Measurements from ENCODE around the gene CAMTA1.

The CAMTA1 gene

DNA sequence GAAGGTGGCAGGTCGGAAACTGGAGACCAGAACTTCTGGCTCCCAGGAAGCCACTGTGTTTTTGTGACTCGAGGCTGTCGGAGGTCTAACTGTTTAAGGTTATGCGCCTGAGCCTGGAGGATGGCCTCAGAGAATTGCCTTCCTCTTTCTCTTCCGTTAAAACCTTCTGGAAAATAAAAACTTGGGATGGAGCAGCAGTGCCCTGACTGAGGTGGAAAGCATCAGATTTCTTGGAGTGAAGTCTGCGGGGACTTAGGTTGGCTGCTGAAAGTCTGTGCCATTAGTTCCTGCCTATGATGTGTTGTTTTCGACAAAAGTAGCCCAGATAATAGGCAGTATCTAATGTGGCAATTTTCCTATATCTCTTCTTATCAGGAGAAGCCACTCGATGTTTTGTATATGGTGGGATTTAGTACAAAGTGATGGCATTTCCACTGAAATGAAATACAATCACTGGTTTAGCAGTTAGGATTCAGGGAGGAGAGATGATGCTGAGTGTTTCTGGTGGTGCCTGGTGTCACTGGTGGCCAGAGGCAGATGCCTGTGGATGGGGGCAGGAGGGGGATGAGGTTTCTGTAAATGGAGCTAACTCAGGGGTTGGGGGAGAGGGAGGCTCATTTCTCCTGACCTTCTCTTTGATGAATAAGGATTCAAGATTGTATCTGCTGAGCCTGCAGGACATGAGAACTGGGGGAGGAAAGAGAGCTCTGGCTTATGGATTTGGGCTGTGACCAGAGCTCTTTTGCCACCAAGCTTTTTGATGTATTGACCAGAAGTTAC is 150.8 kb downstream of the CAMTA1 start:
- DNase-seq = no peak

DNA sequence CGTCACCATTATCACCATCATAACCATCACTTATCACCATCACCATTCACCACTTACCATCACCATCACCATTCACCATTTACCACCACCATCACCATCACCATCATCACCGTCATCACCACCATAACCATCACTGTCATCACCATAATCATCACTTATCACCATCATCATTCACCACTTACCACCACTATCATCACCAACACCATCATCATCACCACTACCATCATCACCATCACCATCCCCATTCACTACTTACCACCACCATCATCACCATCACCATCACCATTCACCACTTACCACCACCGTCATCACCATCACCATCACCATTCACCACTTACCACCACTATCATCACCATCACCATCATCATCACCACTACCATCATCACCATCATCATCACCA is 151.8 kb downstream of the CAMTA1 start:
- DNase-seq = no peak

DNA sequence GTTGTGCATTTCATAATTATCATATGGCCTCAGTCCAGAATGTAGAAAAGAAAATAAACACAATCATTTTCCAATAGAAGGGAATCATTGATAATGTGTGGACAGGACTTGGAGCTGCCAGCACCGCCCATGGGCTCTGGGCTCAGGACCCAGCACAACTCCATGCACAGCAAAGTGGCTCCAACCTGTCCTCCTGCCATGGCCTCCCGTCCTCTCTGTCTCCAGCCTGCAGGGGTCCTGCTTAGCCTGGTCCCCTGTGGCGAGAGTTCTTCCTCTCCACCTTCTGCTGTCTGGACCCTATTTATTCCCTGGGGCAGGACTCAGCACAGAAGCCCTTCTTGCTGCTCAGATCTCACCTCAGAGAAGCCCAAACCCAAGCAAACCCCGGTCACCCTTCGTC is 154.1 kb downstream of the CAMTA1 start:
- no peak for DNase-seq

DNA sequence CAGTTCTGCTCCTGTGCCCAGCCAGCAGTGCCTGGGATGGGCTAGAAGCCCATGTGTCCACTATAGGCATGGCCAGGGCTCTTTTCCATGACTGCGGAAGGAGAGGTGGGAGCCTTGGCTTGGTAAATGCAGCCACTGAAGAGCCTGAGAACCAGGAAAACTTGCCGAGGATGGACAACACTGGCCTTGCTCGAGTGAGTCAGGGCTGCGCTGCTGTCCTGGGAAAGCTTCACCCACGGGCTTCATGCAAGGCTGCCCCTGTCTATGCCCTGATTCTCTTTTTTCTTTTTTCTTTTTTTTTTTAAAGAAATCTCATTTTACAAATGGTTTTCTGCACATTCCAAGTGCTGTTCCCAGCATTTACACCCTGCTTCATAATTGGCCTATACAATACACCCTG is 156.5 kb downstream of the CAMTA1 start:
- no peak for DNase-seq

DNA sequence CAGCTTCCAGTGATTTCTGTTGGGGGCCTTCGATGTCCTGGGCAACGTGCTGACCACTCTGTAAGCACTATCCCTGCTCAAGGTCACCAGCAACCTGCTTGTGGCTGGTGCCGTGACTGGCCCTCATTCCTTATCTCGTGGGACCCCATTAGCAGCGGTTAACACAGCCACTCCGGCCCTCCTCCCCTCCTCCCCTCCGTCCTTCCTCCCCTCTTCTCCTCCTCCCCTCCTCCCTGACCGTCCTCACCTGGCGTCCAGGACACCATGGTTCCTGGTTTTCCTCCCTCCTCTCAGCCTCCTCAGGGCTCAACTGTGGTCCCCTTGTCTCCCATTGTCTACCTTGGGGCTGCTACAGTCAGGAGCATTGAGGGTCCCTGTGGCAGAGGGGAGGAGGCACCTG is 157.7 kb downstream of the CAMTA1 start:
- no peak for DNase-seq

DNA sequence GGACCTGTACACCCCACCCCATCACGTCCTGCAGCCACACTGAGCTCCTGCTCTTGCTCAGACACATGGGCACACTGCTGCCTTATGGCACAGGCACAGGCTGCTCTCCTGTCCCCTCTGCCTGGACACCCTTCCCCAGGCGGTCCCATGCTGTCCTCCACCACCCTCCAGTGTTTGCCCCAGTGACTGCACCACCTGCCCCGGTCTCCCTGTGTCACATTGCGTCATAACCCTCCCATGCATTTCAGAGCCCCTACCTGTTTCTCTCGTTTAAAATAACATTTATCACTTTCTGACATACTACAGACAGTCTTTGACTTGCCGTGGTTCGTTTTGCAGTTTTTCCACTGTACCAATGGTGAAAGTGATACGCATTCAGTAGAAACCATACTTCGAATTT is 159.2 kb downstream of the CAMTA1 start:
- no peak for DNase-seq

DNA sequence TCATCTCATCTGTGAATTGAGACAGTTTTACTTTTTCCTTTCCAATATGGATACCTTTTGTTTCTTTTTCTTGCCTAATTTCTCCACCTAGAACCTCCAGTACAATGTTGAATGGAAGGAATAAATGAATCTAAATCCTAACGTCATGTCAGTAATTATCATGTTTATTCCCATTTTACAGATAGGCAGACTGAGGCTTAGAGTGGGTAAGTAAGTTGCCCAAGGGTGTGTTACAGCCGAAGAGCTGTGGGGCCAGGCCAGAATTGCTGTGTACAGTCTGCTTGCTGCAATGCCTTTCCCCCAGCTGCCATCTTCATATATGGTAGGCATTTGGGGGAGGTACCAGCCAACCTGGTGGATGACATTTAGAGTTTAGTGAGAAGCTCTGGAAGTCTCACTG is 162.7 kb downstream of the CAMTA1 start:
- DNase-seq = no peak

DNA sequence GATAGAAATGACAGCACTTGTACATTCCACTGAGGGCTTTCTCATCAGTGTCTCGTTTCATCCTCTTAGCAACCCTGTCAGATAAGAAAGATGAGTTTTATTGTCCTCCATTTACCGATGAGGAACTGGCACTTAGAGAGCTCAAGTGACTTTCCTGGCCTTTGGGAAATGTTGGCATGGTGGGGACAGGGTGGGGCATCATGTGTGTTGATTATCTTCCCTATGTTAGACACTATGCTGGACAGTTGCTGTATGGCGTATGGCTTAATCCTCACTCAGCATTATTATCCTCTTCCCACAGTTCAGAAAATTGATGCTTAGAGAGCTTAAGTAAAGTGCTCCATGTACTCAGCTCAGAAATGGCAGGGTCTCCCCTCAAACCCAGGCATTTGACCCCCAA is 163.2 kb downstream of the CAMTA1 start:
- DNase-seq = no peak

DNA sequence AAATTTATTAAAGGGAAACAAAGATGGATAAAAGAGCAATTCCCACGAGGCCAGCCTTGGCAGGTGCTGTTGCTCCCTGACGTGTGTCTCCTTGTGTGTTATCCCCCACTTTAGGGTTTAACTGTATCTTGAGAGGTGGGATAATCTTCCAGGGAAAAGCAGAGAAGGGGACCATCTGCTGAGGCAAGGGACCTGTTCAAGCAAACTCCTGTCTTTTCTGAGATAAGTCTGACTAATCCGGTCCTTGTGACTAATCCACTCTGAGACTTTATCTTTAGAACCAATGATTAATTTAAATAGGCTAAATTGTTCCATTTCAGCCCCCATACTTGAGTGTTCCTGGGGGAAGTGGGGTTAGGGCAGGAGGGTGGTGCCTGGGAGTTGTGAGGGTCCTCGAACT is 163.6 kb downstream of the CAMTA1 start:
- no peak for DNase-seq

DNA sequence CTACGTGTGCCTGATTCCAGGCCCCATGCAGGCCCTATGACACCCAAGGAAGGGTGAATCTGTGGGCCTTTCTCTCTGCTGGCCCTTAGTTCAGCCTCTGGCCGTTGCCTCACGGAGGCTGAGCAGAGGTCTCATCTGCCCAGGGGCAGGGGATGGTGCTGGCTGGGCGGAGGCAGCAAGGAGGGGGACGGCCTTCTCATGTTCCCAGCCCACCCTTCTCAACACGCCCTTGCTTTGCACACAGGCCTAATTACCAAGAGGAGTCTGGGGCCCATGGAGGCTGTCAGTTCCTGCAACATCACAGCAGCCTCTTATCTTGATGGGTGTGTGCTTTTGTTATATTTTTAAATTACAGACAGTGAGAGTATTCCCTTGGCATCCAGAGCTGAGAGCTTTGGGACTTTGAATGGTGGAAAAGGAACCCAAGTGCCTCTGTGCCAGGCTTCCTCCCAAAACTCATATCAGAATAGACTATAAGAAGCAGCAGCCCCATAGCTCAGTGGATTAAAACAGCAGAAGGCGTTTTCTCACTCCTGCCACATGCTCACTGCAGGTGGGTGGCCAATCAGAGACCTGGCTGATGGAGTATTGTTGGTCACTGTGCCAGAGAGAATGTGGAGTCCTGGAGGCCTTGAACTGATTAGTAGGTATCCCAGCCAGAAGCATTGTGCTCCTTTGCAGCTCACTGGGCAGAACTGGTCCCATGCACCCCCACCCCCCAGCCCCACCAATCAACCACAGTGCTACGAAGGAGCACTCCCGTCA is 164.9 kb downstream of the CAMTA1 start:
- no peak for DNase-seq

DNA sequence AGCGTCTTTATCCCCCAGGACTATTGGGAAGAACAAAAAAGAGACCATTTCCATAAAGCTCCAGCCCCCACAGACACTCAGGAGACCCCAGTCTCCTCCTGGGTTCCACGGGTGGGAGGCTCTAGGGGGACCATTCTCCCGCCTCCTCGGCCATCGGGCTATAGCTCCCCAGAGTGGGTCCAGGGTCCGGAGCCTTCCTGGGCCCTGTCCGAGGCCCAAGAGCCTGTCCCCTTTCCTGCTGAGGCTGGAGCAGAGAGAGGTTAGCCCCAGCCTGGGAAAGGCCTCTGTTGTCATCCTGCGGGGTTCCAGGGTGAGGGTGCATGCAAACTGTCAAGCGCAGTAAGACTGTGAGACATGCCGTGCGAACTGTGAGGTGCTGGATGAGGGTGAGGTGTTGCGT is 166.3 kb downstream of the CAMTA1 start:
- no peak for DNase-seq

DNA sequence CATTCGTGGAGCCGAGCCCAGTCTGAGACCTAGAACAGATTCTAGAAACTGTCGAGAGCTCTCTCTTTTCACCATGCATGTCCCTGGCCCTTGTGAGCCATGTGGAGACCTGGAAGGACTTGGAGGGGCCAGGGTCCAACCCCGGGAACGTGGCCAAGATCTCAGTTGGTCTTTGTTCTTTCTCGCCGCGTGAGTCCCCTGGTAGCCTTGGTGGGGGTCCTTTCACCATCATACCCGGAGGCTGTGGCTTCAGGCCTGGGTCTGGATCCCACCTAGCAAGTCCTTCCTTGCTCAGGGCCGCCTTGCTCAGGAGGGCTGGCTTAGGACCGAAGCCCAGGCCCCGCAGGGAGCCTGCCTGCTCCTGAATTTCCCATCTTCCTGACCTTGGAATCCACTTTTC is 168.0 kb downstream of the CAMTA1 start:
- no peak for DNase-seq

DNA sequence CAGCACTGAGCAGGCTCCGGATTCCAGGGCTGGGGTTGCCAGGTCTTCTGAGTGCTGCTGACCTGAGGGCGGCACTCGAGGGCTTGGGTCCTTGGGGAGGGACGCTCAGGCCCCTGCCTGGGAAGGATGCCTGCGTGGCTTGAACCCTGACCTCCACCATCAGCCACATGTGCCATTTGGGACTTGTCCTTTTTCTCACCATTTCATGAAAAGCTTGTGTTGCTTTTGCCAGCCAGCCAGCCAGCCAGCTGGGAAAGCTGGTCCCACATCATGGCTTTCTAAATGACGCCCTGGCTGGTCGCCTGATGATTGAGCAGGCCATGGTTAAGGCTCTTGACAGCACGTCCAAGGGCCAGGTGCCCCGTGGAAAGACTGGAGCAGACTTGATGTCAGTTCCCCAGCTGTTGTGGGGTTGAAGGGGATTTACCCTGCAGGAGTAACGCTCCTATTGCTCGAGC is 168.7 kb downstream of the CAMTA1 start:
- no peak for DNase-seq

DNA sequence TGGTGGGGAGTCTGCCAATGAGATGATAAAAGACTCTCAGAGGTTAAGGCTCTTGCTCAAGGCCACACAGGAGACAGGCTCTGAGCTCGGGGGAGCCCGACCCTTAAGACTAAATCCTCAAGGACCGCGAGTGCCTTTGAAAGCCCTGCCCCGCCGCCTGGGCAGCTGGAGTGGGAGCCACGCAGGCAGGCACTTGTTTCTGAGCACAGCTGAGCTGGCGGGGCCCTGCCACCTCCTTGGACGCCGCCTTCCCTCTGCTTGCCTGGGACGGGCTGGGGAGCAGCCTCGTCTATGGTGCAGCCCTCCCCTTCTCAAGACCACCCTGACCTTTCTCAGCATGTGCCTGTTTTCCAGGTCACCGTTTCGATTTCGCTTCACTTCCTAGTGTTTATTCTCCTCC is 169.3 kb downstream of the CAMTA1 start:
- DNase-seq = no peak

DNA sequence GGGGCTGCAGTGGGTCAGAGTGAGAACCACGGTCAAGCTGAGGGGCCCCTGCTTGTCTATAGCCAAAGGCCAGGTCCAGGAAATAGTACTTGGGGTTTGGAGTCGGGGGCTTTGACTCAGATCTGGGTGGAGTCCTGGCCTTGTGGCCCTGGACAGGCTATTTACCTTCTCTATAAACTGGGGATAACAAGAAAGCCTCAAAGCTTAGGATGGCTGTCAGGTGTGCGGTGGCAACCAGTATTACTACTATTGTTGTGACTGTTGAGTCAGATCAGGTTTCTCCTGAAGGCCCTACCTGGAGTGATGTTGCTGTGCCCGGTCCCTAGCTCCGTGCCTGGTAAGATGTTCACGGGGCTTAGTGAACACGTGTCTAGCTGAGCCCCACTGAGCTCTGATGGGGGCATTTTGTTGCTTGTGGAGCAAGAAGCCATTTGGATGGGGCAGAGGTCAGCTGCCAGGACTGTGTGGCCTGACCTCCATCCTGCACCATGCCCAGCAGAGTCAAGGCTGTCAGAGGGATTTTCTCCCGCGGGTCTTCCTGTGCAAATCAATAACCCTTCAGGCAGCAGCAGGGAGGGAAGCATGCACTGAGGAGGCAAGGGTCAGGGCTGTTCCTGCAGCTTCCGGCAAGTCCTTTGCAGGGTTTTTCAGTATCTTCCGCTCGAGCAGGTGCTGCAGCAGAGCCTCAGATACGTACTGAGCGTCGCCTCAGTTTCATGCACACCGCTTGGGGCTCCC is 170.3 kb downstream of the CAMTA1 start:
- no peak for DNase-seq

DNA sequence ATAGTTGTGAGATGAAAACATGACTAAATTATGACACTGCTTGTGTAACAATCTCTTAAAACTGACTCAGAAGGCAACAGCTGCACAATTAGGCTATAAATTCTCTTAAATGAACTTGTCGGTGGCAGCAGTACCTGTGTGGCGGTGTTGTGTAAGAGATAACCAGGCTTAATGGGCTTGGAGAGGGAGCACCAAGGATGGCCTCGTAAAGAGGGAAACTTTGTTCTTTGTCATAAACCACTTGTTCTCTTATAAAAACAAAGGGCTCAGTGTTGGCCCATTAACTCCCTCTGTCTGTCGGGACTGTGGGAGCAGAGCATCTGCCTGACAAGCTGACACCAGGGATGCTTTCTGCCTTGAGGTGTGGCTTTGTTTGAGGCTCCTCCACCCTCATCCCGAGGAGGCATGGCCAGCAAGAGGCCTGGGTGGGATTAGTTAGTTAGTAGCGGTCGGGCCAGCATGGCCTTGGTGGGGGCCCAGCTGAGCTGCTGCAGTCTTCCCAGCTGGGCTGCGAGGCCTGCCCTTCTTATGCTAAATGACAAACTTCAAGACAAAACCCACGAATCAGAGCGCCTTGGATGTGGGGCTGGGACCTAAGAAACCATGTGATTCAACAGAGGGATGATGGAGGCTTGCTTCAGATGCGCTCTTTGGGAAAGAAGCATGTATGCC is 171.4 kb downstream of the CAMTA1 start:
- no peak for DNase-seq

DNA sequence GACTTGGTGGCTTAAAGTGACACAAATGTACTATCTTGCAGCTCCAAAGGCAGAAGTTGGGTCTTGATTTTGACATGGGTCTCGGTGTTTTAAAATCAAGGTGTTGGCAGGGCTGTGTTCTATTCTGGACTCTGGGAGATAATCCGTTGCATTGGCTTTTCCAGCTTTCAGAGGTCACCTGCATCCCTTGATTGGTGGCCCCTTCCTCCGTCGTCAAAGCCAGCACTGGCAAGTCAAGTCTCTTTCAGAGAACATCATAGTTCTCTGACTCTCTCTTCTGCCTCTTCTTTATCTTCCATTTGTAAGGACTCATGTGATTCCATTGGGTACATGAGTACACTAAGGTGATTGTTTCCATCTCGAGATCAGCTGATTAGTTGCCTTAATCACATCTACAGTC is 172.1 kb downstream of the CAMTA1 start:
- DNase-seq = no peak

DNA sequence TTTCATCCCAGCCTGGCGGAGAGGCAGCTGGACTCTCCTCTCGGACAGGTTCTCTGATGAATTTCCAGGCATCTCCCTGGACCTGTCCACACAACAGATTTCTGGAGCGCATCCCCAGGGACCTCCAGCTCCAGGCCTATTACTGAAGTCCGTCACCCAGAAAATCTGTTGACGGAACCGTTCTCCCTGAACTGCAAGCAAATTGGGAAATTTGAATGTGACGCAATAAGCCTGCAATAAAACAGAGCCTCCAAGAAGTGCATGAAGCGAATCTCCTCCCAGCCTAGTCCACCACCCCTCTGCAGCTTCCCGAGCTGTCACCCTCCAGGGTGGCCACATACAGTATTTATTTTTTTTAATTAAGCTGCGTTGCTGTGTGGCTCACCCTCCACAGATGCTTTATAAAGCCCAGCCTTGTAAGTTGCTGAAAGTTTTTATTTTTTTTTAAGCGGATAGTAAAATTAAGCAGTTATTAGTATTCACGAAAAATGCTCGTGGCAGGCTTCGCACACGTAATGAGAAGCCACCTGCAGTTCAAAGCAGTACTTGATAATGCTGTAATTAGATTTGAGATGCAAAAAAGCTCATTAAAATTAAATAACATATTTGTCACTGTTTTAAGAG is 173.3 kb downstream of the CAMTA1 start:
- DNase-seq = peak; percentile 76

DNA sequence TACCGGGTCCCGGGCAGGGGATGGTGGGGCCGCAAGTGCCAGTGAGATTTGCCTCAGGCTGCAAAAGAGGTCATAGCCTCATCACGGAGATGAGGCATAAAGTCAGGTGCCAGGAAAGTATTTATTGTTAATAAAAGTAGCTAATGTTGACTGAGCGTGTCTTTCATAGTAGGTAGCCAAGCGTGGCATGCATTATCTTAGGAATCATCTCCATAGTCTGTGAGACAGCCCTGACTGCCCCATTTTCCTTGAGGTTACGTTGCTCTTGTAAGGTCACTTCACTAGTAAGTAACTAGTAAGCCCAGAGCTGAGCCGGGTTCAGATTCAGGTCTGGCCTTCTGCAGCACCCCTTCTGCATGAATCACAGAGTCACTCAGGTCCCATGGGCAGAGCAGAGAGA is 174.2 kb downstream of the CAMTA1 start:
- peak; percentile 21 for DNase-seq

DNA sequence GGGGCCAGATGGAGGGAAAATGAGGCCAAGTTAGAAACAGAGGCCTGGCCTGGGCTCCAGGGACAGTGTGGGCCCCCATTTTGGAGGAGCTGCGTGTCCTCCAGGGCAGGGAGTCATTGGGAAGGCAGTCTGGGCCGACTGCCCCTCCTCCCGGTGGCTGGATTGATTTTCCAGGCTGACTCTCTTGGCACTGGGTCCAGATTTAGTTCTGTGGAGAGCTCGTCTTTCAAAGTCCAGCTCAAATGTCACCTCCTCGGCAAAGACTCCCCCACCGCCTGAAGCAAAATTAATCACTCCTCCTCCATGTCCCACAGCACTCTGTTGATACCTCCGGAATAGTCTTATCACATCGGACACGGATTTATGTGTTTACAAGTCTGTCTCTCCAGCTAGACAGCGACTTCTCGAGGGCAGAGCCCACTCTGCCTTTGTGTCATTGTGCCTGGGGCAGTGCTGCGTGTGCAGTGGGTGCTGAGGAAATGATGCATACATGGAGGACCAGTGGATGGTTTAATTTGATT is 175.1 kb downstream of the CAMTA1 start:
- no peak for DNase-seq

DNA sequence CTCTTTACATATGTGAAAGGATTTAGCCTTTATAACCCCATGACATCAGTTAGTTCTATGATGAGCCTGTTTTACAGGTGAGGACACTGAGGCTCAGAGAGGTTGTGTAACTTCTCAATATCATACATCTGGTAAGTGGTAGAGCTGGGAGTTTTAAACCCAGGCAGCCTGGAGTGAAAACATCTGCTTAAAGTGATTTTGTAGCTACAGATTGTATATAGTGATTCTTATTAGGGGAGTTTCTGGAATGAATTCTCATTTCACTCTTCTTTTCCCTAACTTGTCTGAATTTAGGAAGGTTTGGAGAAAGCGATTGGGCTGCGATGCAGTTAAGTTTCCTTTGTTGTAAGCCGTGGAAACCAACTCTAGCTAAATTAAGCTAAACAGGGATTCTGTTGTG is 175.6 kb downstream of the CAMTA1 start:
- DNase-seq = no peak

DNA sequence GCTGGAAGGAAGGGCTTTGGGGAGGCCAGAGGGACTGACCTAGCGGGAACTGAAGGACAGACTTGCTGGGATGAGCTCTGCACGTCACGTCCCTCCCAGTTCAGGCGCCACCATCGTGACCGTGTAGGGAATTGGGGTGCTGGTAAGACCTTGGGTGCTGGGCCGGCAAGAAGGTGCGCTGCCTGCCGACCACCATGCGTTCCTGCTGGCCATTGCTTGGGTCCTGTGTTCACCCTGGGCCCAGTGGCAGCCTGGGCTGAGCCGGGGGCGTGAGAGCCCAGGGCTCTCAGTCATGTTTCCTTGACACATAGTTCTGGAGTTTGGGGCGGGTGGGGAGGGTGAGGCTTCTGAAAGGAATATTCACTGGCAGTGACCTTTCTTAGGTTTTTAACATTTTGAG is 176.0 kb downstream of the CAMTA1 start:
- DNase-seq = no peak

All from NCI-H526 treated with DMSO at 0.1 percent for 48 hours (cell line).